ENCODE results near the gene TMUB1. TPM values are rescaled to one million over a fixed set of nuclear protein-coding genes. Genes with fewer than 3 reads are reported as not detected.
"Not testable (repeated sequence)": the region's sequence is repeated elsewhere in the genome, so short reads cannot be mapped to it uniquely, and the experiment has no call there.

TMUB1 gene
- total RNA-seq, 1 experiment from 2014 or later, result 51.2 TPM

- BruUV-seq (replicated peaks), result no TSS peak
- H3K27ac Mint-ChIP-seq (ENCODE audit: unreplicated experiment), result no peak overlapping the region
Observed at GRCh38 chr7:151046603-151047573, 36.4 kb downstream of the TMUB1 start.

GRCh38 chr7:151045967-151046366 lies 37.3 kb downstream of the TMUB1 start:
- peaks cover 17% of the 10 kb centered on the region for H3K36me3 Mint-ChIP-seq (ENCODE audit: insufficient read depth, unreplicated experiment)
- H3K4me1 Mint-ChIP-seq (ENCODE audit: low read depth, unreplicated experiment), result no peaks in the 10 kb centered on the region
- CTCF ChIA-PET, result interaction anchor here (0.5 kb wide), 1 partner anchor 36 kb away, joined by 5 read pairs; no protein-coding TSS in a partner anchor
- H3K4me3 Mint-ChIP-seq (ENCODE audit: low read depth, unreplicated experiment), result no peak overlapping the region
- TF ChIP-seq CTCF (IDR thresholded peaks at IDR 0.05; ENCODE audit: unreplicated experiment), result no peak
- no TSS peak for BruUV-seq (replicated peaks)
- H3K9me3 Mint-ChIP-seq (ENCODE audit: low read depth, unreplicated experiment), result no peaks in the 10 kb centered on the region
- no peak overlapping the region for H3K27ac Mint-ChIP-seq (ENCODE audit: unreplicated experiment)
- H3K27me3 Mint-ChIP-seq (ENCODE audit: unreplicated experiment), result no peaks in the 10 kb centered on the region
- DNase-seq, result no peak
- intact Hi-C loops (cut with micrococcal nuclease; ENCODE audit: unreplicated experiment), result no loop called here

More at GRCh38 chr7:151046603-151047573, 36.4 kb downstream of the TMUB1 start:
- H3K4me1 Mint-ChIP-seq (ENCODE audit: low read depth, unreplicated experiment), result no peaks in the 10 kb centered on the region
- no peaks in the 10 kb centered on the region for H3K27me3 Mint-ChIP-seq (ENCODE audit: unreplicated experiment)
- no peak for DNase-seq
- H3K36me3 Mint-ChIP-seq (ENCODE audit: insufficient read depth, unreplicated experiment), result peaks cover 8% of the 10 kb centered on the region
- no peak overlapping the region for H3K4me3 Mint-ChIP-seq (ENCODE audit: low read depth, unreplicated experiment)
- H3K9me3 Mint-ChIP-seq (ENCODE audit: low read depth, unreplicated experiment), result no peaks in the 10 kb centered on the region
- intact Hi-C loops (cut with micrococcal nuclease; ENCODE audit: unreplicated experiment), result no loop called here
- CTCF ChIA-PET, result interaction anchor here (0.5 kb wide), 1 partner anchor 37 kb away, joined by 5 read pairs; no protein-coding TSS in a partner anchor
- TF ChIP-seq CTCF (IDR thresholded peaks at IDR 0.05; ENCODE audit: unreplicated experiment), result no peak

- no peak for TF ChIP-seq CTCF (IDR thresholded peaks at IDR 0.05; ENCODE audit: unreplicated experiment)
- no TSS peak for BruUV-seq (replicated peaks)
- Mint-ChIP-seq H3K4me3 (ENCODE audit: low read depth, unreplicated experiment) (no peak overlapping the region), H3K9me3 (ENCODE audit: low read depth, unreplicated experiment) (no peaks in the 10 kb centered on the region), H3K36me3 (ENCODE audit: insufficient read depth, unreplicated experiment) (peaks cover 21% of the 10 kb centered on the region), H3K4me1 (ENCODE audit: low read depth, unreplicated experiment) (peaks cover 2% of the 10 kb centered on the region), H3K27me3 (ENCODE audit: unreplicated experiment) (no peaks in the 10 kb centered on the region), H3K27ac (ENCODE audit: unreplicated experiment) (no peak overlapping the region)
- intact Hi-C loops (cut with micrococcal nuclease; ENCODE audit: unreplicated experiment), result no loop called here
- CTCF ChIA-PET, result no interaction called here
- DNase-seq, result no peak
Observed at GRCh38 chr7:151045262-151045661, 38.0 kb downstream of the TMUB1 start.

GRCh38 chr7:151043959-151044358 lies 39.3 kb downstream of the TMUB1 start:
- H3K9me3 Mint-ChIP-seq (ENCODE audit: low read depth, unreplicated experiment), result no peaks in the 10 kb centered on the region
- CTCF ChIA-PET, result interaction anchor here (1.1 kb wide), 1 partner anchor 17 kb away, joined by 3 read pairs; no protein-coding TSS in a partner anchor
- H3K4me1 Mint-ChIP-seq (ENCODE audit: low read depth, unreplicated experiment), result peaks cover 15% of the 10 kb centered on the region
- DNase-seq, result no peak
- H3K4me3 Mint-ChIP-seq (ENCODE audit: low read depth, unreplicated experiment), result no peak overlapping the region
- intact Hi-C loops (cut with micrococcal nuclease; ENCODE audit: unreplicated experiment), result no loop called here
- TF ChIP-seq CTCF (IDR thresholded peaks at IDR 0.05; ENCODE audit: unreplicated experiment), result no peak
- H3K36me3 Mint-ChIP-seq (ENCODE audit: insufficient read depth, unreplicated experiment), result peaks cover 33% of the 10 kb centered on the region
- no peak overlapping the region for H3K27ac Mint-ChIP-seq (ENCODE audit: unreplicated experiment)
- no peaks in the 10 kb centered on the region for H3K27me3 Mint-ChIP-seq (ENCODE audit: unreplicated experiment)
- BruUV-seq (replicated peaks), result no TSS peak

GRCh38 chr7:151043449-151043848 lies 39.8 kb downstream of the TMUB1 start:
- H3K4me3 Mint-ChIP-seq (ENCODE audit: low read depth, unreplicated experiment); CTCF ChIA-PET: not testable (repeated sequence)

More at GRCh38 chr7:151043449-151043848, 39.8 kb downstream of the TMUB1 start:
- H3K27me3 Mint-ChIP-seq (ENCODE audit: unreplicated experiment); intact Hi-C loops (cut with micrococcal nuclease; ENCODE audit: unreplicated experiment); DNase-seq; H3K9me3 Mint-ChIP-seq (ENCODE audit: low read depth, unreplicated experiment); H3K27ac Mint-ChIP-seq (ENCODE audit: unreplicated experiment); BruUV-seq (replicated peaks): not testable (repeated sequence)
- H3K36me3 Mint-ChIP-seq (ENCODE audit: insufficient read depth, unreplicated experiment), result peaks cover 33% of the 10 kb centered on the region
- peaks cover 20% of the 10 kb centered on the region for H3K4me1 Mint-ChIP-seq (ENCODE audit: low read depth, unreplicated experiment)
